ENCODE measurements around the gene LANCL1. TPM values are rescaled to one million over a fixed set of nuclear protein-coding genes. Genes with fewer than 3 reads are reported as not detected.

LANCL1 gene
- total RNA-seq, 1 experiment from 2014 or later: 61.5 TPM

DNA sequence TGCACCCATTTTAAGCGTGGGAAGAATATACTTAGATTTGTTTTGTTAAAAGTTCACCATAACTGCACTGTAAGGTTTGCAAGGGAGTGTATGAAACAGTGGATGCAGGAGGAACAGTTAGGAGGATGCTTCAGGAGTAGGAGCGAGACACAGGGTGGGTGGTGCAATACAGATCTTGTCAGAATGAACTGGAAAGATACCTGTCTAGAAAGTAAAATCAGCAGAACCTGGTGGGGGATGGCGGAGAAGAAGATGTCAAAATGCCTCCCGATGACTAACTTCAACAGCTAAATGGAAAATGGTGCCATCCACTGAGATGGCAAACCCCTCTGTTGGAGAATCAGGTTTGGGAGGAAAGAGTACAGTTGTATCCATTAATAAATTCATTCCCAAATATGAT, 18.2 kb downstream of the LANCL1 start:
- DNase-seq (ENCODE audit: low read depth, low spot score) (no peak), ATAC-seq (no peak)
- Histone ChIP-seq H3K4me1 (ENCODE audit: control insufficient read depth in 1 of 2, insufficient read depth in 2 of 2, low read length in 2 of 2) (no peaks in the 10 kb centered on the region), H3K27ac (ENCODE audit: low read depth, low read length) (no peak overlapping the region), H3K36me3 (ENCODE audit: control insufficient read depth in 1 of 2, insufficient read depth in 2 of 2, low read length in 2 of 2) (peaks cover 0 to 2% of the 10 kb centered on the region in 2 experiments; a peak in 2 of 4 replicates), H3K9me3 (ENCODE audit: control insufficient read depth in 1 of 2, insufficient read depth in 1 of 2, low read depth in 1 of 2, low read length in 2 of 2) (no peaks in the 10 kb centered on the region), H3K27me3 (ENCODE audit: insufficient read depth, low read length) (no peaks in the 10 kb centered on the region), H3K79me2 (ENCODE audit: insufficient read depth, low read length) (no peaks in the 10 kb centered on the region), H2AFZ (ENCODE audit: low read depth, low read length, poor library complexity, severe bottlenecking) (no peak overlapping the region), H4K20me1 (ENCODE audit: insufficient read depth) (no peaks in the 10 kb centered on the region), H3K9ac (ENCODE audit: low read length) (no peak overlapping the region), H3K4me3 (replicated peaks in 1 of 2; ENCODE audit: low read depth in 1 of 2, low read length in 2 of 2) (no peak overlapping the region), H3K9me2 (ENCODE audit: insufficient read depth) (no peaks in the 10 kb centered on the region), H3K4me2 (ENCODE audit: low read length) (no peak overlapping the region)
- ChIA-PET CTCF (no interaction called here), POLR2A (no interaction called here), RAD21 (ENCODE audit: low non-redundant PET in 1 of 2, low total read pairs in 2 of 2, uncharacterized antibody in 2 of 2, unreplicated experiment in 2 of 2) (no interaction called here)
- no TSS peak for BruUV-seq (replicated peaks)
- intact Hi-C loops (cut with micrococcal nuclease): no loop called here
- no peak for TF ChIP-seq CEBPB (IDR thresholded peaks at IDR 0.05; ENCODE audit: low read depth)
- TF ChIP-seq, protein P1, sequence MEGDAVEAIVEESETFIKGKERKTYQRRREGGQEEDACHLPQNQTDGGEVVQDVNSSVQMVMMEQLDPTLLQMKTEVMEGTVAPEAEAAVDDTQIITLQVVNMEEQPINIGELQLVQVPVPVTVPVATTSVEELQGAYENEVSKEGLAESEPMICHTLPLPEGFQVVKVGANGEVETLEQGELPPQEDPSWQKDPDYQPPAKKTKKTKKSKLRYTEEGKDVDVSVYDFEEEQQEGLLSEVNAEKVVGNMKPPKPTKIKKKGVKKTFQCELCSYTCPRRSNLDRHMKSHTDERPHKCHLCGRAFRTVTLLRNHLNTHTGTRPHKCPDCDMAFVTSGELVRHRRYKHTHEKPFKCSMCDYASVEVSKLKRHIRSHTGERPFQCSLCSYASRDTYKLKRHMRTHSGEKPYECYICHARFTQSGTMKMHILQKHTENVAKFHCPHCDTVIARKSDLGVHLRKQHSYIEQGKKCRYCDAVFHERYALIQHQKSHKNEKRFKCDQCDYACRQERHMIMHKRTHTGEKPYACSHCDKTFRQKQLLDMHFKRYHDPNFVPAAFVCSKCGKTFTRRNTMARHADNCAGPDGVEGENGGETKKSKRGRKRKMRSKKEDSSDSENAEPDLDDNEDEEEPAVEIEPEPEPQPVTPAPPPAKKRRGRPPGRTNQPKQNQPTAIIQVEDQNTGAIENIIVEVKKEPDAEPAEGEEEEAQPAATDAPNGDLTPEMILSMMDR (IDR thresholded peaks at IDR 0.05 in 2 of 3, conservative IDR thresholded peaks at IDR 0.05 in 1 of 3; ENCODE audit: borderline replicate concordance in 1 of 3, insufficient read depth in 1 of 3, low read depth in 2 of 3, low read length in 2 of 3): no peak
- TF ChIP-seq EZH2phosphoT487 (IDR thresholded peaks at IDR 0.05; ENCODE audit: borderline replicate concordance): no peak
- no peak for TF ChIP-seq POLR2AphosphoS5 (IDR thresholded peaks at IDR 0.05; ENCODE audit: low read depth, low read length)
- TF ChIP-seq ATF3 (IDR thresholded peaks at IDR 0.05): no peak
- no peak for TF ChIP-seq MAX (IDR thresholded peaks at IDR 0.05)
- no peak for TF ChIP-seq FOSL1 (IDR thresholded peaks at IDR 0.05; ENCODE audit: low read depth)
- no peak for TF ChIP-seq EZH2 (IDR thresholded peaks at IDR 0.05)
- no peak for TF ChIP-seq ELF1 (IDR thresholded peaks at IDR 0.05; ENCODE audit: borderline replicate concordance, low read depth)
- TF ChIP-seq REST (IDR thresholded peaks at IDR 0.05; ENCODE audit: low read depth): no peak
- TF ChIP-seq EGR1 (IDR thresholded peaks at IDR 0.05; ENCODE audit: low read depth): no peak
